ENCODE data around the gene ATP6V1F. TPM values are rescaled to one million over a fixed set of nuclear protein-coding genes. Genes with fewer than 3 reads are reported as not detected.

ATP6V1F gene
- total RNA-seq, 1 donor, result 76.7 TPM

- TF ChIP-seq CTCF (IDR thresholded peaks at IDR 0.05; ENCODE audit: insufficient read depth, low read length), result no peak
- DNase-seq (ENCODE audit: low read depth), result no peak
- no peak overlapping the region for H3K4me3 ChIP-seq (ENCODE audit: low read depth, low read length)
Measured at GRCh38 chr7:128914566-128915151, 52.0 kb downstream of the ATP6V1F start.

- DNase-seq (ENCODE audit: low read depth), result no peak
- no peak for TF ChIP-seq CTCF (IDR thresholded peaks at IDR 0.05; ENCODE audit: insufficient read depth, low read length)
- H3K4me3 ChIP-seq (ENCODE audit: low read depth, low read length), result no peak overlapping the region
Measured at GRCh38 chr7:128915271-128915819, 52.7 kb downstream of the ATP6V1F start.

Other genes with a start within 250 kb of the ATP6V1F start
- gene GARIN1A, start 190.6 kb upstream of the ATP6V1F start, total RNA-seq (ENCODE audit: low replicate concordance), result 1.2 and 3.1 TPM in 2 replicates
- gene CALU, start 123.5 kb upstream of the ATP6V1F start, total RNA-seq (ENCODE audit: low replicate concordance), result 624 and 625 TPM in 2 replicates
- not detected in 2 replicates for gene OPN1SW, start 87.1 kb upstream of the ATP6V1F start, total RNA-seq (ENCODE audit: low replicate concordance)
- 9.9 and 15.7 TPM in 2 replicates for gene CCDC136, start 70.9 kb upstream of the ATP6V1F start, total RNA-seq (ENCODE audit: low replicate concordance)
- 43.7 and 193 TPM in 2 replicates for gene FLNC, start 32.5 kb upstream of the ATP6V1F start, total RNA-seq (ENCODE audit: low replicate concordance)
- 0.09 and 1.6 TPM in 2 replicates for gene KCP, start 47.9 kb downstream of the ATP6V1F start, total RNA-seq (ENCODE audit: low replicate concordance)
- not detected in 2 replicates for gene IRF5, start 75.1 kb downstream of the ATP6V1F start, total RNA-seq (ENCODE audit: low replicate concordance)
- 56.7 and 63.3 TPM in 2 replicates for gene TNPO3, start 192.3 kb downstream of the ATP6V1F start, total RNA-seq (ENCODE audit: low replicate concordance)

Data from fibroblast of the aortic adventitia (primary cell).